GM19035 (cell line): ENCODE measurements around the gene ATXN7.

ENCODE experiments used
- ATAC-seq: cut with Tn5 transposase; IDR thresholded peaks from one replicate; pipeline ENCODE4 v1.9.1; 2021; ENCODE audit not compliant: unreplicated experiment

The ATXN7 gene

DNA sequence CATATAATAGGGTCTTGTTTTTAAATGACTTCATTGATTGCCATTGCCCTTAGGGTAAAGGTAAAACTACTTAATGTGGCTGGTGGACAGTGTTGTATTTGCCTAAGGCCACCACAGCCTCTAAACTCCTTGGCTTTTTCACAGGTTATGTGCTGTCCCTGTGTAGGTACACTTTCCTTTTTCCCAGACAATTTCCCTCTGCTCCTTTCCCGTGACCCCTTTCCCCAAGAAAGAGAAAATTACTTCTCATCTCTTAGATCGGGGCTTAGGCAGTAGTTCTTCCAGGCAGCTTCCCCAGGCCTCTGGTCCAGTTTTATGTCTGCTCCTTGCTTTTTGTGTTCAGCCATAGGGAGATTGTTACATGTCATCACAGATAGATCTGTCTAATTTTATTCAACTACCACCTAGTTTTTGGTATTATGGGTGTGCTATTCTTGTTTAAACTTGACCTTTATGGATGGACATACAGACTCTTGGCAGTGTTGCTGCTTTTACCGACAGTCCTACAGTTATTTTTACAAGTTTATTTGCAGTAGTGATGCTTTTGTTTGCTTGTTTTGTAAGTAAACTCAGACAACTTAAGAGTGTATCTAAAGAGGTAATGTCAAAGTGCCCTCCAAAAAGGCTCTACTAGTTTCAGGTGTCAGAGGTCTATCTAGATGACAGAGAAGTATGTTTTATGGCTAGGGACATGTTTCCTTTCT, 69.0 kb downstream of the ATXN7 start:
- no peak for ATAC-seq

DNA sequence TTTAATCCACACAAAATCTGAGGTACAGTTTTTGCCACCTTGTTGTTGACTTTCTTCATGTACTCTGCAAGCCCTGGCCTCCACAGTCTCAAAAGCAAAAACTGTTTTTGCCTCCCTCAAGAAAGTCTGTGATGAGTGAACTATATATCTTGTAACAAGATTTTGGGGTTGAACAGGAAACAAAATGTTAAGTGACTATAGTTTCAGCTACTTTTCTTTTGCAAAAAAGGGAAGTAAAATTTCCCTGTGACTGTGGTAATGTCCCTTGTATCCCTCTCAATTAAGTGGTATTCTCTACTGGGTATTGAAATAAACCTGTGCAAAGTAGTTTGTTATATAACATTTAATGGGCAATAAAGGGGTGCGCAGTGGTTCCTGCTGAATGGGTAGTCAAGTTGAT, 69.8 kb downstream of the ATXN7 start:
- peak; percentile 60 for ATAC-seq

- ATAC-seq = no peak
Observed at GRCh38 chr3:63934041-63934866, 70.6 kb downstream of the ATXN7 start.

- ATAC-seq = no peak
Observed at GRCh38 chr3:63936925-63937324, 73.3 kb downstream of the ATXN7 start.

GRCh38 chr3:63937661-63938651, 74.3 kb downstream of the ATXN7 start:
- ATAC-seq = peak; percentile 60

GRCh38 chr3:63940389-63940757, 76.7 kb downstream of the ATXN7 start:
- ATAC-seq = no peak

DNA sequence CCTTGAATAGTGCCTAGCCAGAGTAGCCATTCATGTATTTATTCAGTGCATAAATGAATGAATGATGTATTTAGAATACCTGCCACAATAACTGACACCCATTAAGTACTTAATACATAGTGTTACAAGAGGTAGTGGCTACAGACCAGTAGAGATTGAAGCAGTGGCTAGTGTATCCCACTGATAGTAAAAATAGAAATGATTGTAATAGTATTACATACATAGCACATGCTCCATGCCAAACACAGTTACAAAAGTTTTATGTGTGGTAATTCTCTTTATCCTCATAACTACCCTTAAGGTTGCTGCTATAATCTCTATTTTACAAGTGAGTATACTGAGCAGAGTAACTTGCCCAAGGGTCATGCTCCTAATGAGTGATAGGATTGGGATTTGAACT, 78.9 kb downstream of the ATXN7 start:
- ATAC-seq = no peak

- ATAC-seq = no peak
Observed at GRCh38 chr3:63943678-63944077, 80.0 kb downstream of the ATXN7 start.

- ATAC-seq = no peak
Observed at GRCh38 chr3:63945558-63946096, 82.0 kb downstream of the ATXN7 start.

DNA sequence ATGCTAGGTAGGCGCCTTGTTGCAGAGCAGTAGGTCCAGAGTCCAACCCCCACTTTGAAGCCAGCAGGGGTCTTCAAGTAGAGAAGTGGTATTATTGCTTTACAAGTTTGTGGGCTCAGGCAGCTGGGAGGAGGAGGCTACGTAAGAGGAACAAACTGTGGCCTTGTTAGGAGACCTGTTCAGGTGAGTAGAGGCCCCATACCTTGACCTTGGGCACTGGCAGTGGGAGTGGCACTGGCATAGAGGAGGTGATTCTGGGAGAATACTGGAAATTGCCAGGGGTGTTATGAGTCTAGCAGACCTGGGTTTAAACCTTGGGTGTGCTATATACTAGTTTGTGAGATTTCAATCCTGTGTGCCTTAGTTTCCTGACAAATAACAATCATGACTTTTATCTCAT, 83.1 kb downstream of the ATXN7 start:
- no peak for ATAC-seq

GRCh38 chr3:63947594-63947993, 83.9 kb downstream of the ATXN7 start:
- no peak for ATAC-seq

DNA sequence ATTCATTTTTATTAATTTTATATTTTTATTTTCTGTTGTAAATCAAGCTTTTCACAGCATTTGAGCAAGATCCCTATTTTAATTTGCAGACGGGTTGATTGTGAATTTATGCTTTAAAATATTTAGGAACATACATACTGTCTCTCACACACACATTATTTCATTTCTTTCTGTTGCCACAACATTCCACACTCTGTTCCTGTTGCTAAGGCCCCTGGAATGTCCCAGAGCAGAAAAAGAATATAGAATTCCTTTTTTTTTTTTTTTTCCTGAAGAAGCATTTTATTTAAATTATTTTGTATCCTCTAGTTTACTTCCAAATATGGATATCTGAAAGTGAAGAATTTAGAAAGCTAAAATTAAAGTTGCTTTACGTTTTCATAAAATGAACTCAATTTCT, 85.3 kb downstream of the ATXN7 start:
- ATAC-seq = no peak

GRCh38 chr3:63950698-63951097, 87.0 kb downstream of the ATXN7 start:
- ATAC-seq = no peak

DNA sequence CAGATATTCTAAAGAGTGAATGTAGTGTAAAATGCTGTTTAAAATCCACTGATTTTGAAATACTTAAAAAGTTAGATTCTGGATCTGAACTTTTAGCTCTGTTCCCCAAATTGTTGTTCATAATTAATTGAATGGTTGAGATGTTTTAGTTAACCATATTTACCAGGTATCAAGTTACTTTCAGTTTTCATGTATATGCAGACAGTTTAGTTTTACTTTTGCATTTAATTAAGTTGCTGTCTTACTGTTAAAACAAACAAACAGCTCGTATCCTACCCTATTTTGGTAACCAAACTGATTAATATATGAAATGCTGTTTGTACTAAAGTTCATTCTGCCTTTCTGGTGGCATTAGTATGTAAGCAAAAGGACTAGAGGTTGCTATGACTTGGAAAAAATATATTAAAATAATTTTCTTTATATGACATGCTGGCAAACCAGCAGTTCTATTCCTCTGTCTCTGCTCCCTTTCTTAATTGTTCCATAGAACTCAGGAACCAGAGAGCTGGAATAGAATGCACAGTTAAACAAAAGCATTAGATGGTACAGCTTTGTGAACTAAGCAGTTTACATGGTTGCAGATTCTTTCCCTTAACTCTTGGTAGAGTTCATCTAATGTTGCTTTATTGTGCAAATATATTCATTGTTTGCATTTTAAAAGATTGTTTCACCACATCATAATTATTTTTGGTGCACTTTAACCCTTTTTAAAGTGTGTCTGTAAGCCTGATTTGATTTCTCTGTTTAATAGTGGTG, 88.0 kb downstream of the ATXN7 start:
- ATAC-seq = peak; percentile 74

DNA sequence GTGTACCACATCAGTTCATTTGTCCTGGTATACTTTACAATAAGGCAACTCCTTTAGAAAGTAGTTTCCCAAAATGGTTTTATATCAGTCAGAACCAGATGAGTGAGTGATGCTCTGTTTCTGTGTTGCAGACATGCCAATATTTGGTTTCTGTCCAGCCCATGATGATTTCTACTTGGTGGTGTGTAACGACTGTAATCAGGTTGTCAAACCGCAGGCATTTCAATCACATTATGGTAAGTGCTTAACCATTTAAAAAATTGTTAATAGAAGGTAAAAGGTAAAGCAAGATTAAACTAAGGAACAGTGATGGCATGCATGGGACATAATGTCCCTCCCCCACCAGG, 88.6 kb downstream of the ATXN7 start:
- no peak for ATAC-seq

DNA sequence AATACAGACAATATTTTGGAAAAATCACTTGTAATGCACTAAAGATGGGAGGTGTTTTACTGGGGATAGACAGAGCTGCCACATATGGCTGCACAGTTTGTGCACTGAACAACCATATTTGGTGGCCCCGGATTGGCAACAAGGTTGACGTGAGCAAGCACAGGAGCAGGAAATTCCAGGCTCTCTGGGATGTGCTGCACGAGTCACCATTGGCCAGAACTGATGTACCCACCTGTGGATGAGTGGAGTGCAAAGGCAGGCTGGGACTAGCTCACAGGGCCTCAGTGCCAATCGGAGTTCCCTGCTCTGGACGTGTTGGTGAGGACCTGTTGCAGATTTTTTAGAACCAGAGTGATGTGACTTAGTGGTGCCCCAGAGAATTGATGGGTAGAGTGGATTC, 90.5 kb downstream of the ATXN7 start:
- ATAC-seq = no peak

- ATAC-seq = no peak
Observed at GRCh38 chr3:63955036-63955650, 91.5 kb downstream of the ATXN7 start.

GRCh38 chr3:63955830-63956545, 92.3 kb downstream of the ATXN7 start:
- ATAC-seq = no peak

DNA sequence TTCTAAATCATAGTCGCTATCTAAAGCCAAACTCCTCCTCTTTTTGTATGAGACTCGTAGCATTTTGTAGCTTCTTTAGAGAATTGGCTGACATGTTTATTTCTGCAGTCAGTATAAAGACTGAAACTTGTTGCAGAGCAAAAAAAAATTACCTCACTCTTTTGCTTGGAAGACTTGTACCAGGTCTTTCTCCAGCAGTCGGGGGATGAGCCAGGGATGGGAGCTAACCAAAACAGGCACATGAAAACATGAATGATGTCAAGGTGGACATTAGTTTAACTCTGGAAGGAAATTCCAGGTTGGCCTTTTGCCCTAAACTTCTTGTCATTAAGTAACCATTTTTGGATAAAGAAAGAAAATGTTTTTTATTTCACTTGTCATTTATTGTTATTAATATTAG, 95.5 kb downstream of the ATXN7 start:
- ATAC-seq = no peak
